ENCODE results near the gene ASRGL1. TPM values are rescaled to one million over a fixed set of nuclear protein-coding genes. Genes with fewer than 3 reads are reported as not detected.

Gene ASRGL1
- total RNA-seq, 1 donor from 2014 or later = 27.4 TPM

Other genes starting within 250 kb of the ASRGL1 start
- gene INCENP, start 213.4 kb upstream of the ASRGL1 start, total RNA-seq = 17.0 and 51.2 TPM in 2 replicates
- not detected in 2 replicates for gene SCGB1D1, start 147.2 kb upstream of the ASRGL1 start, total RNA-seq
- not detected in 2 replicates for gene SCGB2A1, start 128.8 kb upstream of the ASRGL1 start, total RNA-seq
- gene SCGB1D2, start 95.2 kb upstream of the ASRGL1 start, total RNA-seq = not detected in 2 replicates
- not detected in 2 replicates for gene SCGB2A2, start 67.3 kb upstream of the ASRGL1 start, total RNA-seq
- not detected in 2 replicates for gene SCGB1D4, start 38.4 kb upstream of the ASRGL1 start, total RNA-seq
- not detected in 2 replicates for gene SCGB1A1, start 81.6 kb downstream of the ASRGL1 start, total RNA-seq
- 517 and 766 TPM in 2 replicates for gene AHNAK, start 209.4 kb downstream of the ASRGL1 start, total RNA-seq
- 1,345 and 1,561 TPM in 2 replicates for gene EEF1G, start 236.4 kb downstream of the ASRGL1 start, total RNA-seq

All from dermis blood vessel endothelial cell (primary cell).